Ishikawa (cell line): ENCODE results near the gene KIF12.

ENCODE experiments used
- CEBPB ChIP-seq: IDR thresholded peaks from 2 replicates; pipeline ENCODE4 v1.6.1; 2012
- CREB1 ChIP-seq: IDR thresholded peaks from 2 replicates; pipeline ENCODE4 v1.6.1; 2012; ENCODE audit warnings: low read depth
- EGR1 ChIP-seq: IDR thresholded peaks from 2 replicates; pipeline ENCODE4 v1.6.1; 2012
- EP300 ChIP-seq: IDR thresholded peaks from 2 replicates; pipeline ENCODE4 v1.6.1; 2012; ENCODE audit warnings: borderline replicate concordance
- FOXM1 ChIP-seq: IDR thresholded peaks from 2 replicates; pipeline ENCODE4 v1.6.1; 2012; ENCODE audit warnings: low read depth, borderline replicate concordance
- NFIC ChIP-seq: IDR thresholded peaks from 2 replicates; pipeline ENCODE4 v1.6.1; 2012
- RAD21 ChIP-seq: IDR thresholded peaks from 2 replicates; pipeline ENCODE4 v1.6.1; 2012; ENCODE audit warnings: low read depth
- TAF1 ChIP-seq: IDR thresholded peaks from 2 replicates; pipeline ENCODE4 v1.6.1; 2012; ENCODE audit warnings: low read depth, mild to moderate bottlenecking
- TCF12 ChIP-seq: IDR thresholded peaks from 2 replicates; pipeline ENCODE4 v1.6.1; 2012; ENCODE audit warnings: low read depth
- TEAD4 ChIP-seq: IDR thresholded peaks from 2 replicates; pipeline ENCODE4 v1.6.1; 2012
- YY1 ChIP-seq: IDR thresholded peaks from 2 replicates; pipeline ENCODE4 v1.6.1; 2012; ENCODE audit warnings: low read depth
- ZBTB7A ChIP-seq: IDR thresholded peaks from 2 replicates; pipeline ENCODE4 v1.6.1; 2012; ENCODE audit warnings: low read depth
- TF ChIP-seq, protein P1 (sequence below): IDR thresholded peaks from 2 replicates; pipeline ENCODE4 v1.6.1; 2012
- TF ChIP-seq, protein P2 (sequence below): IDR thresholded peaks from 2 replicates; pipeline ENCODE4 v1.6.1; 2012; ENCODE audit warnings: low read depth, mild to moderate bottlenecking

DNA sequence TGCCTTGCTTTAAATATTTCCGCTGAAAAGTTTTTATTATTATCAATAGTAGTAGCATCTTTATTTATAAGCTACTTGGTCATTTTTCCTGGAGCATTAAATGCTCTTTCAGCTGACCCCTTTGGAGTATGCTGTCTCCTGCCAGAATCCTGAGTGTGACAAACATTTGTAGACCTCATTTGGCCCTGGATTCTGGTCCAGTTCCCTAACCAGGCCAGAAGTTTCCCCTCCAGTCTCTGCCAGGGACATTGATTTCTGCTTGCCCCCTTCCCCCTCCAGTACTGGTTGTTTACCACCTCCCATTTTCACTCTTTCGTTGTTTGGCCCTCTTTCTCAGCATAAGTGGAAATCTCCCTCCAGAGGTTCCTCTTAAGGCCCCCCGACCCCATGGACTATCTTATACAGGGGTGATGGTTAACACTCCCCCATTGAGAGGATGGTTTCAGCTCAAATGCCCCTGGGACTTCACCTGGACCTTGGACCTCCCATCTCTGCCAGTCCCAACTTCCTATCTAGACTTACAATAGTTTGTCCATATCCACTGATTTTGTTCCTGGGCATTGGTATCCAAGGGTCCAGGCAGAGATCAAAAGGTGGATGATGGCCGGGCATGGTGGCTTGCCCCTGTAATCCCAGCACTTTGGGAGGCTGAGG, 31.7 kb upstream of the KIF12 start:
- TF ChIP-seq TAF1, result no peak
- no peak for TF ChIP-seq ZBTB7A
- TF ChIP-seq YY1, result no peak
- TF ChIP-seq EP300, result no peak
- TF ChIP-seq CEBPB, result no peak
- no peak for TF ChIP-seq CREB1
- no peak for TF ChIP-seq RAD21
- TF ChIP-seq, protein P1, sequence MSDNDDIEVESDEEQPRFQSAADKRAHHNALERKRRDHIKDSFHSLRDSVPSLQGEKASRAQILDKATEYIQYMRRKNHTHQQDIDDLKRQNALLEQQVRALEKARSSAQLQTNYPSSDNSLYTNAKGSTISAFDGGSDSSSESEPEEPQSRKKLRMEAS, result no peak
- no peak for TF ChIP-seq TCF12
- no peak for TF ChIP-seq NFIC
- TF ChIP-seq, protein P2, sequence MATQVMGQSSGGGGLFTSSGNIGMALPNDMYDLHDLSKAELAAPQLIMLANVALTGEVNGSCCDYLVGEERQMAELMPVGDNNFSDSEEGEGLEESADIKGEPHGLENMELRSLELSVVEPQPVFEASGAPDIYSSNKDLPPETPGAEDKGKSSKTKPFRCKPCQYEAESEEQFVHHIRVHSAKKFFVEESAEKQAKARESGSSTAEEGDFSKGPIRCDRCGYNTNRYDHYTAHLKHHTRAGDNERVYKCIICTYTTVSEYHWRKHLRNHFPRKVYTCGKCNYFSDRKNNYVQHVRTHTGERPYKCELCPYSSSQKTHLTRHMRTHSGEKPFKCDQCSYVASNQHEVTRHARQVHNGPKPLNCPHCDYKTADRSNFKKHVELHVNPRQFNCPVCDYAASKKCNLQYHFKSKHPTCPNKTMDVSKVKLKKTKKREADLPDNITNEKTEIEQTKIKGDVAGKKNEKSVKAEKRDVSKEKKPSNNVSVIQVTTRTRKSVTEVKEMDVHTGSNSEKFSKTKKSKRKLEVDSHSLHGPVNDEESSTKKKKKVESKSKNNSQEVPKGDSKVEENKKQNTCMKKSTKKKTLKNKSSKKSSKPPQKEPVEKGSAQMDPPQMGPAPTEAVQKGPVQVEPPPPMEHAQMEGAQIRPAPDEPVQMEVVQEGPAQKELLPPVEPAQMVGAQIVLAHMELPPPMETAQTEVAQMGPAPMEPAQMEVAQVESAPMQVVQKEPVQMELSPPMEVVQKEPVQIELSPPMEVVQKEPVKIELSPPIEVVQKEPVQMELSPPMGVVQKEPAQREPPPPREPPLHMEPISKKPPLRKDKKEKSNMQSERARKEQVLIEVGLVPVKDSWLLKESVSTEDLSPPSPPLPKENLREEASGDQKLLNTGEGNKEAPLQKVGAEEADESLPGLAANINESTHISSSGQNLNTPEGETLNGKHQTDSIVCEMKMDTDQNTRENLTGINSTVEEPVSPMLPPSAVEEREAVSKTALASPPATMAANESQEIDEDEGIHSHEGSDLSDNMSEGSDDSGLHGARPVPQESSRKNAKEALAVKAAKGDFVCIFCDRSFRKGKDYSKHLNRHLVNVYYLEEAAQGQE, result no peak
- TF ChIP-seq FOXM1, result no peak
- TF ChIP-seq TEAD4, result no peak
- no peak for TF ChIP-seq EGR1
